Mucosa of descending colon (tissue), 3 donors: ENCODE data around the gene ATG2B. TPM values are rescaled to one million over a fixed set of nuclear protein-coding genes. Genes with fewer than 3 reads are reported as not detected.

Source experiments
- ATAC-seq: fragments of 200-7000 bp; cut with Tn5 transposase; one replicate; pipeline ENCODE4 v1.9.1; 2020; ENCODE audit warnings: mild to moderate bottlenecking, moderate library complexity
- DNase-seq, 3 donors: peaks; one replicate each; pipeline ENCODE4 v3.0.0-alpha.2; 2020
- H3K36me3 ChIP-seq: fragments of 200-600 bp; one replicate; pipeline ENCODE4 v1.8.0; 2021; ENCODE audit warnings: low read depth, mild to moderate bottlenecking
- H3K4me1 ChIP-seq: fragments of 200-600 bp; one replicate; pipeline ENCODE4 v1.8.0; 2021; ENCODE audit warnings: low read depth, mild to moderate bottlenecking
- H3K4me3 ChIP-seq: fragments of 200-600 bp; one replicate; pipeline ENCODE4 v1.8.0; 2021; ENCODE audit warnings: mild to moderate bottlenecking
- H3K9me3 ChIP-seq: fragments of 200-600 bp; one replicate; pipeline ENCODE4 v1.8.0; 2021; ENCODE audit warnings: mild to moderate bottlenecking
- intact Hi-C, 2 donors: fragments of 100-400 bp; cut with DNase I in 1 of 2; cut with micrococcal nuclease in 1 of 2; formaldehyde crosslinking; loops; one replicate each; pipeline versions ENCODE4 v1.11.0 to v1.11.1; 2022; cut with DNase I, micrococcal nuclease
- long read RNA-seq, 2 donors: library from polyadenylated mRNA; unstranded; transcript quantifications; one replicate each; pipeline ENCODE4 v2.0.0, GENCODE V29; 2019 to 2021
- total RNA-seq, 3 donors: library from RNA; stranded (reverse); fragmentation: NEBNext Ultra II Directional in 2 of 3; extraction: Animal tissue kit (Norgen Biotek cat#: 25700) in 2 of 3; gene quantifications; one replicate each; pipeline versions ENCODE4 v1.2.1 to v1.2.4, GENCODE V29; 2021 to 2023
- TF ChIP-seq, protein P1 (sequence below): fragments of 200-600 bp; IDR thresholded peaks from one replicate; pipeline ENCODE4 v1.8.0; 2022; ENCODE audit warnings: antibody characterized with exemption, mild to moderate bottlenecking
- donor health status: DM: no; HTN: no; CAD: no; lungs with moderate emphysema.
- donor health status: DM: no; HTN: no; CAD: no.
- donor health status: DM: no; HTN: yes; CAD: no.

Gene ATG2B, protein sequence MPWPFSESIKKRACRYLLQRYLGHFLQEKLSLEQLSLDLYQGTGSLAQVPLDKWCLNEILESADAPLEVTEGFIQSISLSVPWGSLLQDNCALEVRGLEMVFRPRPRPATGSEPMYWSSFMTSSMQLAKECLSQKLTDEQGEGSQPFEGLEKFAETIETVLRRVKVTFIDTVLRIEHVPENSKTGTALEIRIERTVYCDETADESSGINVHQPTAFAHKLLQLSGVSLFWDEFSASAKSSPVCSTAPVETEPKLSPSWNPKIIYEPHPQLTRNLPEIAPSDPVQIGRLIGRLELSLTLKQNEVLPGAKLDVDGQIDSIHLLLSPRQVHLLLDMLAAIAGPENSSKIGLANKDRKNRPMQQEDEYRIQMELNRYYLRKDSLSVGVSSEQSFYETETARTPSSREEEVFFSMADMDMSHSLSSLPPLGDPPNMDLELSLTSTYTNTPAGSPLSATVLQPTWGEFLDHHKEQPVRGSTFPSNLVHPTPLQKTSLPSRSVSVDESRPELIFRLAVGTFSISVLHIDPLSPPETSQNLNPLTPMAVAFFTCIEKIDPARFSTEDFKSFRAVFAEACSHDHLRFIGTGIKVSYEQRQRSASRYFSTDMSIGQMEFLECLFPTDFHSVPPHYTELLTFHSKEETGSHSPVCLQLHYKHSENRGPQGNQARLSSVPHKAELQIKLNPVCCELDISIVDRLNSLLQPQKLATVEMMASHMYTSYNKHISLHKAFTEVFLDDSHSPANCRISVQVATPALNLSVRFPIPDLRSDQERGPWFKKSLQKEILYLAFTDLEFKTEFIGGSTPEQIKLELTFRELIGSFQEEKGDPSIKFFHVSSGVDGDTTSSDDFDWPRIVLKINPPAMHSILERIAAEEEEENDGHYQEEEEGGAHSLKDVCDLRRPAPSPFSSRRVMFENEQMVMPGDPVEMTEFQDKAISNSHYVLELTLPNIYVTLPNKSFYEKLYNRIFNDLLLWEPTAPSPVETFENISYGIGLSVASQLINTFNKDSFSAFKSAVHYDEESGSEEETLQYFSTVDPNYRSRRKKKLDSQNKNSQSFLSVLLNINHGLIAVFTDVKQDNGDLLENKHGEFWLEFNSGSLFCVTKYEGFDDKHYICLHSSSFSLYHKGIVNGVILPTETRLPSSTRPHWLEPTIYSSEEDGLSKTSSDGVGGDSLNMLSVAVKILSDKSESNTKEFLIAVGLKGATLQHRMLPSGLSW (N-terminal part only)
- 10 to 100 TPM; 22.1 to 35.9 (median 24.2) TPM for total RNA-seq
- long read RNA-seq, donor 1, partial matches to known transcripts, result 5 of 6 reads
- long read RNA-seq, donor 1, other reads (novel, unspliced or antisense), result 1 of 6 reads
- long read RNA-seq, donor 2, partial matches to known transcripts, result 1 of 2 reads
- long read RNA-seq, donor 2, other reads (novel, unspliced or antisense), result 1 of 2 reads

DNA sequence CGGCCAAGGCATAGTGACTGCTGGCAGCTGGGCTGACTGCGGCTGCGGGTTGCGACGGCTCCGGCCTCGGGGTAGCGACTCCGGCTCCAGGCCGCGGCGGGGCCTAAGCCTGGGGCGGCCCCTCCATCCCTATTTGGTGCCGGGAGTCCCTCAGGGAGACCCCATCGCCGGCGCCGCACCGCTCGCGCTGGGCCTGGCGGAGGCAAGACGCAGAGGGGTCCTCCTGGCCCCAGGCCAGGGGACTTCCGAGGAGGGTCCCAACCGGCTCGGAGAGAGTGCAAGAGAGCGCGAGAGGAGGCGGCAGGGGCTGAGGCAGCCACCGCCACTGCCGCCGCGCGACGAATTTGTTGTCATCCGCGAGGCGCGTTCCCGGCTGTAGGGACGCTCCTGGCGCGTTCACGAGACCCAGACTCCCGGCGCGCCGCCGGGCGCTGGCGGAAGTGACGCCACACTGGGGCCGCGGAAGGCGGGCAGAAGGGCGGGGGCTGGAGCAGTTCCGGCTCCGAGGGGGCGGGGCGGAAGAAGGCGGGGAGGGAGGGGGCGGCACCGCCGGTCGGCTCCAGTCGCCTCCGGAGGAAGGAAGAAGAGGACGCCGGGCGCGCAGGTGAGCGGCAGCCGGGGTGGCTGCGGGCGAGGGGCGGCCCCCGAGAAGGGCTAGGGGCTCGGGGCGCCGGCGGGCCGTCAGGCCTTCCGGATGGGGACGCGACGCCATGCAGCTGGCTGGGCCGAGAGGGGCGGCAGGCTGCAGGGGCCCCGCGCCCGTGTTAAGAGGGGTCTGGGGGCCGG is at the start of gene ATG2B, which contains the start of gene GSKIP:
Gene ATG2B (minus strand): TSS at position 377 of the 786 bp plus-strand sequence. CDS start 365 bp downstream, at position 12.
Gene GSKIP (plus strand): TSS at position 562 of the 786 bp plus-strand sequence. CDS start 18,722 bp downstream, outside the sequence.
- peak; percentile 90 for ATAC-seq
- peaks cover 33% of the 10 kb centered on the region for H3K4me1 ChIP-seq
- no peaks in the 10 kb centered on the region for H3K9me3 ChIP-seq
- intact Hi-C loops, result no loop called here
- TF ChIP-seq, protein P1, sequence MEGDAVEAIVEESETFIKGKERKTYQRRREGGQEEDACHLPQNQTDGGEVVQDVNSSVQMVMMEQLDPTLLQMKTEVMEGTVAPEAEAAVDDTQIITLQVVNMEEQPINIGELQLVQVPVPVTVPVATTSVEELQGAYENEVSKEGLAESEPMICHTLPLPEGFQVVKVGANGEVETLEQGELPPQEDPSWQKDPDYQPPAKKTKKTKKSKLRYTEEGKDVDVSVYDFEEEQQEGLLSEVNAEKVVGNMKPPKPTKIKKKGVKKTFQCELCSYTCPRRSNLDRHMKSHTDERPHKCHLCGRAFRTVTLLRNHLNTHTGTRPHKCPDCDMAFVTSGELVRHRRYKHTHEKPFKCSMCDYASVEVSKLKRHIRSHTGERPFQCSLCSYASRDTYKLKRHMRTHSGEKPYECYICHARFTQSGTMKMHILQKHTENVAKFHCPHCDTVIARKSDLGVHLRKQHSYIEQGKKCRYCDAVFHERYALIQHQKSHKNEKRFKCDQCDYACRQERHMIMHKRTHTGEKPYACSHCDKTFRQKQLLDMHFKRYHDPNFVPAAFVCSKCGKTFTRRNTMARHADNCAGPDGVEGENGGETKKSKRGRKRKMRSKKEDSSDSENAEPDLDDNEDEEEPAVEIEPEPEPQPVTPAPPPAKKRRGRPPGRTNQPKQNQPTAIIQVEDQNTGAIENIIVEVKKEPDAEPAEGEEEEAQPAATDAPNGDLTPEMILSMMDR, result no peak
- peak; percentile 97 to 99 (median 97) for DNase-seq
- no peaks in the 10 kb centered on the region for H3K36me3 ChIP-seq
- H3K4me3 ChIP-seq, result peak within 1 kb of the TSS; percentile 95

DNA sequence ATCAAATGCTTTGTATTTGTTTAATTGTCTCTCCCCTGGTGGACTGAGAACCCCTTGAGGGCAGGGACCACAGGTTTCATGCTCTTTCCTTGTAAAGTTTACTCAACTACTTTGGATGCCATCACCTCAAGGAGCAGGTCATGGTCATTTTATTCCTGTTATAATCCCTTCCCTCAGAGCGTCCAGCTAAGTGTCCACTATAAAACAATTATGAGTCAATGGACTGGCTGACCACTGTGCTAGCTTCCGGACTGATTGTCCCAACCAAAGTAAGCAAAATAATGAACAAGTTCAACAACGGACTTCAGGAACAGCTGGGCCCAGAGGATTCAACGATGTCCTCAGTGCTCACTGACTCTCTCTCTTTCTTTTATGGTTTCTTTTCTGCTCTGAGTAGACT is 47.0 kb upstream of the ATG2B start:
- DNase-seq, result no peak
- intact Hi-C loops, result no loop called here
- Histone ChIP-seq H3K4me3 (no peak overlapping the region), H3K4me1 (no peaks in the 10 kb centered on the region), H3K36me3 (no peaks in the 10 kb centered on the region), H3K9me3 (no peaks in the 10 kb centered on the region)
- TF ChIP-seq, protein P1, result no peak
- ATAC-seq, result no peak

DNA sequence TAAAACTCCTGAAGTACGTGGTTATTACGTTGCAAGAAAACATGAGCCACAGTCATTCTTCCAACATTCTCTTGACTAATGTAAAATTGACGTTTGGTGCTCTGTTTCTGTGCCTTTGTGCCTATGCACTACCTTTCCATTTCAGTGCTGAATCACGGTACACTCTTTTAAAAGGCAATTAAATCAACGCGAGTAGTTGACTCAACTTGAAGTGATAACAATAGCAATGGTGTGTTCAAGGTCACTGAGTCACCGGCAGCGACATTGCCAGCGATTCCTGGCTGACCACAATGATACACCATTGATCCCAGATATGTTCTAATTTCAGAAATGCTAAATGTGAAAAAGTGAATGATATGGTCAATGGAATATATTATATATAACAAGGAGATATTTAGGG is 46.6 kb upstream of the ATG2B start:
- TF ChIP-seq, protein P1, result no peak
- Histone ChIP-seq H3K9me3 (no peaks in the 10 kb centered on the region), H3K4me3 (no peak overlapping the region), H3K36me3 (no peaks in the 10 kb centered on the region), H3K4me1 (no peaks in the 10 kb centered on the region)
- DNase-seq, result no peak
- ATAC-seq, result no peak
- intact Hi-C loops, result no loop called here

DNA sequence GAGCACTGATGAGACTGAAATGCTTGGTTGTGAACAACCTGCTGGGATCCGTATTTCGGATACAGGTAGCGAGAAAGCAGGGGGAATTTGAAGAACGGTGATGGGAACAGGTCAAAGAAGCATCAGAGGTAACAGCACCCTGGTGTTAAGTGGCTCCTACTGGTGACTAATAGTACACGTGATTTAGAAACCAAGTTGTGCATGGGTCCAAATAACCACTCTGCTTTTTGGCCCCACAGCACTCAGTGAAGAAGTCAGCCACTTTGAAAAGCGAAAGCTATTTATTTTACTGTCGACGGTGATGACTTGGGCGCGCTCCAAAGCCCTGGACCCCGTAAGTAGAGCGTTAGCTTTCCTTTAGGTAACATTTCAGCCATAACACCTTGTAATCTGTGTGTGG is 45.5 kb upstream of the ATG2B start:
- Histone ChIP-seq H3K36me3 (no peaks in the 10 kb centered on the region), H3K9me3 (no peaks in the 10 kb centered on the region), H3K4me3 (no peak overlapping the region), H3K4me1 (no peaks in the 10 kb centered on the region)
- intact Hi-C loops, result no loop called here
- TF ChIP-seq, protein P1, result no peak
- ATAC-seq, result no peak
- DNase-seq, result no peak
